ENCODE data around the gene NKX1-2.
A peak's percentile ranks its signal among the peaks of the same experiment; 100 is the strongest.

Gene NKX1-2

DNA sequence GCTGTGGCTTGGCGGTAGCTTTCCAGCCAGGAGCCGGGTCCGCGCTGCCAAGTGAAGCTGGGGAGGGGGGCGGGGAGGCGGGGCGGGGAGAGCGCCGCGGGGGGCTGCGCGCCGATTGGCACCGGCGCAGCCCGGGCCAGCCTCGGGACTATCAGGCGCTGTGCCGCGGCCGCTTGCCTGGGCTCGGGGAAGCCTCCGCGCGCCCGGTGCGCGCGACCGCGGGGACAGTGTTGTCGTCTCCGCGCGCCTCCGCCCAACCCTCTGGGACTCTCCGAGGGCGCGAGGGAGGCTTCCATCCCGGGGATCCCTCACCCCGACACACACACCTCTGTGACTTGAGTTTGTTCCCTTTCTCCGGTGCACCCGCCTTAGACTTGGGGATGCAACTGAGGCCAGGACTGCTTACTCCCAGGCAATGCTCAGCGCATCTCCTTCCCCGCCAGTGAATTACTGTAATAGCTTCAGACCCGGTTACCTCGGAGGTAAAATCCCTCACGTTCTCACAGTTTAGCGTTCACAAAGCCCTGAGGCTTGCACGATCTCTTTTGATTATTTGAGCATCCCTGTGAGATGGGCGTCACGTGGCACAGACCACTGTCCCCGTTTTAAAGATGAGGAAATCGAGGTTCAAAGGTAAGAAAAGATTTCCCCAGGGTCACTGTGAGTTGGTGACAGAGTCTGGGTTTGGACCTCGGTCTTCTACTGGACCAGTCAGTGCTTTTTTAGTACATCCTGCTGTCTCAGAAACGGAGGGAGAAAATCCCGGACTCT lies at the start of gene NKX1-2:
Gene NKX1-2, minus strand, starts transcription at position 24 of the 771 bp plus-strand sequence. CDS start 92 bp downstream, outside the sequence.
- H3K4me3 ChIP-seq (ENCODE audit: low read depth, low read length) = peak within 1 kb of the TSS; percentile 76
- peaks cover 59% of the 10 kb centered on the region for H3K27me3 ChIP-seq (ENCODE audit: control insufficient read depth, insufficient read depth, low read length)
- H3K4me1 ChIP-seq (ENCODE audit: control insufficient read depth, insufficient read depth, low read length) = peaks cover 32% of the 10 kb centered on the region
- peak within 1 kb of the TSS; percentile 37 for H3K9ac ChIP-seq (ENCODE audit: low read depth, low read length)
- no peaks in the 10 kb centered on the region for H3K36me3 ChIP-seq (ENCODE audit: control insufficient read depth, insufficient read depth, low read length)
- no peaks in the 10 kb centered on the region for H3K9me3 ChIP-seq (ENCODE audit: control insufficient read depth, insufficient read depth, low read length)

DNA sequence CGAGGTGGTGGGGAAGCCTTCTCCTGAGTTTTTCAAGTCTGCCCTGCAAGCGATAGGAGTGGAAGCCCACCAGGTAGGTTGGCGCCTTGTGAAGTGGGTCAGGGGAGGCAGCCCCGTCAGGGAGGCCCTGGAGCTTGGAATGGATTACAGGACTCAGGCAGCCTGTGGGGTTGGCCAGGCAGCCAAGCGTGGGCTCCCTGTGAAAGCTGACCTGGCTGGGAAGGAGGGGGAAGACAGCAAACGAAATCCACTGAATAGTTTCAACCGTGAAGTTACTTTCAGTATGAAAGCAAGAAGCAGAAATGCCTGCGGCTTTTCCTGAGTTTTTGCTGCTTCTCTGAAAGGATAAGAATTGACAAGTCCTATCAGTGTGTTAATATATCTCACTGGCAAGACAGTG lies 48.2 kb upstream of the NKX1-2 start:
- Histone ChIP-seq H3K9ac (ENCODE audit: low read depth, low read length) (no peak overlapping the region), H3K36me3 (ENCODE audit: control insufficient read depth, insufficient read depth, low read length) (peaks cover 2% of the 10 kb centered on the region), H3K9me3 (ENCODE audit: control insufficient read depth, insufficient read depth, low read length) (no peaks in the 10 kb centered on the region), H3K27me3 (ENCODE audit: control insufficient read depth, insufficient read depth, low read length) (no peaks in the 10 kb centered on the region), H3K4me3 (ENCODE audit: low read depth, low read length) (no peak overlapping the region), H3K4me1 (ENCODE audit: control insufficient read depth, insufficient read depth, low read length) (no peaks in the 10 kb centered on the region)

DNA sequence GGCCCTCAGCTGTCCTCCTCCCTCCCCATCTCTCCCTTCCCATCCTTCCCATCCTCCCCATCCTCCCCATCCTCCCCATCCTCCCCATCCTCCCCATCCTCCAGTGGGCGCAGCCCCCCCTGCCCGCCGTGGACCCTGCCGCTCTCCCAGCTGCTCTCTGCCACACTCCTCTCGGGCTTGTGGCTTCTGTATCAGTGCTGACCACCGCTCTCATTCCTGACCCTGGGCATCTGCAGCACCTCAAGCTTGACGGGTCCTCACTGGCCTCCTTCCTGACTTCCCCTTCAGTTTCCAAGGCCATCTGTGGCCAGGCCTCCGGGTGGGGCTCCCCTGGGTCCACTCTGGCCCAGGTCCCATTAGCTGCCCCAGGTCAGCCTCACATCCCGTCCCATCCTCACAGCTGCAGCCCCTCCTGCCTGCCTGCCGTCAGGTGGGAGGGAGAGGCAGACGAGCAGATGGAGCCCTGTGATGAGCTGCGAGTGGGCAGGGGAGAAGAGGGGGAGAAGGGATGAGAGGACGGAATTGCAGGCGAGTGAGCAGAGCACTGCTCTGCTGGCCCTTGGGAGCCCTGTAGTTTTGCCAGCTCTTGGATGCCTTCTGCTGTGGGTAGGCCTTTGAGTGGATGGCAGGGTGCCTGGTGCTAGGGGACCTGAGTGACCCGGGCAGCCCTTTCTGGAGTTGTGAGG lies 47.5 kb upstream of the NKX1-2 start:
- peaks cover 2% of the 10 kb centered on the region for H3K36me3 ChIP-seq (ENCODE audit: control insufficient read depth, insufficient read depth, low read length)
- H3K9me3 ChIP-seq (ENCODE audit: control insufficient read depth, insufficient read depth, low read length) = no peaks in the 10 kb centered on the region
- H3K4me1 ChIP-seq (ENCODE audit: control insufficient read depth, insufficient read depth, low read length) = no peaks in the 10 kb centered on the region
- H3K4me3 ChIP-seq (ENCODE audit: low read depth, low read length) = no peak overlapping the region
- H3K9ac ChIP-seq (ENCODE audit: low read depth, low read length) = no peak overlapping the region
- no peaks in the 10 kb centered on the region for H3K27me3 ChIP-seq (ENCODE audit: control insufficient read depth, insufficient read depth, low read length)

DNA sequence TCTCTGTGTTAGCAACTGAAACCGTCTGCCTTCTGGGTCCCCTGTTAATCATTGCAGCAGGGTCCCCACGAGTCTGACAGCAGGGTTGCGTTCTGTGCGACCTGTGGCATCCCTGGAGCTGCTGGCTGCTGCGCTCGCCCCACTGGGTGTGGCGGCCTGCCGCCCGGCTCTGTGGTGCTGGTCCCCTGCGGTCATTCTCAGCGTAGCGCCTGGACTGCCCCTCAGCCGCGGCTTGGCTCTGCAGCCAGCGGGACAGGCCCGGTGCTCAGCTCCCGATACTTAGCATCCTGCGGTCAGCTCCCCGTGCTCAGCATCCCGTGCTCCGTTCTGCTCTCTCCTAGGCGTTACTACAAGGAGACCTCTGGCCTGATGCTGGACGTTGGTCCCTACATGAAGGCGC lies 46.8 kb upstream of the NKX1-2 start:
- no peaks in the 10 kb centered on the region for H3K4me1 ChIP-seq (ENCODE audit: control insufficient read depth, insufficient read depth, low read length)
- H3K36me3 ChIP-seq (ENCODE audit: control insufficient read depth, insufficient read depth, low read length) = peaks cover 2% of the 10 kb centered on the region
- H3K9ac ChIP-seq (ENCODE audit: low read depth, low read length) = no peak overlapping the region
- H3K4me3 ChIP-seq (ENCODE audit: low read depth, low read length) = no peak overlapping the region
- H3K9me3 ChIP-seq (ENCODE audit: control insufficient read depth, insufficient read depth, low read length) = no peaks in the 10 kb centered on the region
- no peaks in the 10 kb centered on the region for H3K27me3 ChIP-seq (ENCODE audit: control insufficient read depth, insufficient read depth, low read length)

DNA sequence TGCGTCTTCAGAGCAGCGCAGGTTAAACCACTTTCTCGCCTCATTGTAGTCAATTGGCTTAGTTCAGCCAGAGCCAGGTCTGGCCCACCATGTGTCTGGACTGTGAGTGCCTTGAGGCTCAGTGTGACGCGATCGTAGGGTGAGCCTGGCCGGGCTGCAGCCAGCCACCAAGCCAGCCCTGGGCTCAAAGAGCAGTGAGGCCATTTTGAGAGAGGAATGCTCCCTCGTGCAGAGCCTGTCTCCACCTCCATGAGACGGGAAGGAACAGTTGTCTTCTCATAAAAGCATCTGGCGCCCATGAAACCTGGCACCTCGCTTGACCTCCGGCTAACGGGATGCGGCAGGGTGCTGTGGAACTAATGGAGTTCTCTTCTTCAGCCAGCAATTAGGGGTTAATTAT lies 46.3 kb upstream of the NKX1-2 start:
- Histone ChIP-seq H3K4me1 (ENCODE audit: control insufficient read depth, insufficient read depth, low read length) (no peaks in the 10 kb centered on the region), H3K4me3 (ENCODE audit: low read depth, low read length) (no peak overlapping the region), H3K9me3 (ENCODE audit: control insufficient read depth, insufficient read depth, low read length) (no peaks in the 10 kb centered on the region), H3K36me3 (ENCODE audit: control insufficient read depth, insufficient read depth, low read length) (peaks cover 2% of the 10 kb centered on the region), H3K27me3 (ENCODE audit: control insufficient read depth, insufficient read depth, low read length) (no peaks in the 10 kb centered on the region), H3K9ac (ENCODE audit: low read depth, low read length) (no peak overlapping the region)

DNA sequence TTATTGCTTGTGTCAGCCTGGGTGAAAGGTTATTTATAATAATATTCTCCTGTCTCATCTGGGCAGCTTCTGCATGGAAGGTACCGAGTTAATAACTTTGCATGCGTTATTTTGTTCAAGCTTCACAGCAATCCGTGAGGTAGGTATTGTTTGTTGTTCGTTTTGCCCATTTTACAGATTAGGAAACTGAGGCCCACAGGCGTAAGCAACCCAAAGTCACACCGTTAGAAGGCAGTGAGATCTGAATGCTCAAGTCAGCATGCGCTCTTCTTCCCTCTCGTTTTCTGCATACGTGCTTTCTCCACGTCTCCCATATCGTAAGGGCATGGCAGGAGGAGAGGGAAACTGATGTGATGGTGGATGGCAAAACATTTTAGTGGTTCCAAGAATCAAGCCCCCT lies 45.9 kb upstream of the NKX1-2 start:
- Histone ChIP-seq H3K4me1 (ENCODE audit: control insufficient read depth, insufficient read depth, low read length) (no peaks in the 10 kb centered on the region), H3K9ac (ENCODE audit: low read depth, low read length) (no peak overlapping the region), H3K9me3 (ENCODE audit: control insufficient read depth, insufficient read depth, low read length) (no peaks in the 10 kb centered on the region), H3K36me3 (ENCODE audit: control insufficient read depth, insufficient read depth, low read length) (peaks cover 2% of the 10 kb centered on the region), H3K27me3 (ENCODE audit: control insufficient read depth, insufficient read depth, low read length) (no peaks in the 10 kb centered on the region), H3K4me3 (ENCODE audit: low read depth, low read length) (no peak overlapping the region)

DNA sequence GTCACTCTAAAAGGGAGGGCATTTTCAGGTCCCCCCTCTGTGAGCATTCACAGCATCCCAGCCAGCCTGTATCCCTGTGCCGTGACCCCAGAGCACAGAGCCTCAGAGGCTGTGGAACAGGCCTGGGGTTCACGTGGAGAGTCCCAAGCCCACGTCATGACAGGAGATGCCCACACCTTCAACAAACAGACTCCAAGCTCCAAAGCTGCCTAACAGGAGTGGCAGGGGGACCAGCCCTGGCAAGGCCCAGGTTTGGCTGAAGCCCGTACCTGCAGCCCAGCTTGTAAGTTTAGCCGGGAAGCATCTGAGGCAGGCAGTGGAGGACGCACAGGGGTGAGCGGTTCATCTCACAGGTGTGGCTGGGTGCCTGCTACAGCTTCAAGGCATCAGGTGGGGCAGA lies 45.3 kb upstream of the NKX1-2 start:
- Histone ChIP-seq H3K9ac (ENCODE audit: low read depth, low read length) (no peak overlapping the region), H3K4me1 (ENCODE audit: control insufficient read depth, insufficient read depth, low read length) (no peaks in the 10 kb centered on the region), H3K9me3 (ENCODE audit: control insufficient read depth, insufficient read depth, low read length) (no peaks in the 10 kb centered on the region), H3K36me3 (ENCODE audit: control insufficient read depth, insufficient read depth, low read length) (peaks cover 2% of the 10 kb centered on the region), H3K27me3 (ENCODE audit: control insufficient read depth, insufficient read depth, low read length) (no peaks in the 10 kb centered on the region), H3K4me3 (ENCODE audit: low read depth, low read length) (no peak overlapping the region)

DNA sequence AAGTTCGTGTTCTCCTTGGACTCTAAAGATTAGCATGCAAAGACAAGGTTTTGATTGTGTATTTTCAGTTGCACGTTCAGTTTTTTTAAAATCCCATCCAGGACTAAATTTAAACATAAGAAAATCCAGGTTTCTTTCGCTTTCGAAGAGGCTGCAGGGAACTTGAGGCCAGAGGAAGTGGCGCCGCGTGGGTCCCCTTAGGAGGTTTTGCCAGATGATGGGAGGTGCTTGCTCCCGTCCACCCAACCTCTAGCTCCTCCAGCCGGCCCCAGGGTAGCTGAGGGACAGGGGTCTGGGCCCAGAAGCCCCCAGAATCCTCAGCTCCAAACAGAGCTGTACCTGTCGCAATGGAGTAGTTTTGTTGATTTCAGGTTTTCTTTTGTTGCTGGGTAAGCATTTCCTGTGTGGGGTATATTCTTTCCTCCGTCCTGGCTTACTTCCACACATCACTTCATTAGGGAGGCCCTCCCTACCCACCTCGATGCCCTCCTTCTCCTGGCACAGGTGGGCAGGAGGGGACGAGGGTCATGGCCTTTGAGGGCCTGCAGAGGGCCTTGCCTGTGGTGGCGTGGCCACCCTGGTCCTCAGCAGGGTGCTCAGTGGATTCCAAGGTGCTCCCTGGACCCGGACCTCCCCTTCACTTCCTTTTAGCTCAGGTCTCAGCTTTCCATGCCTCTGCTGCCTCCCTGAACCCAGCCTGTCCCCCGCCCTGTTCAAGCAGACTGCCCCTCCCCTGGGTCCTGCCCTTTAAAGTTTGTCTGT lies 44.4 kb upstream of the NKX1-2 start:
- no peak overlapping the region for H3K4me3 ChIP-seq (ENCODE audit: low read depth, low read length)
- H3K36me3 ChIP-seq (ENCODE audit: control insufficient read depth, insufficient read depth, low read length) = no peaks in the 10 kb centered on the region
- no peaks in the 10 kb centered on the region for H3K4me1 ChIP-seq (ENCODE audit: control insufficient read depth, insufficient read depth, low read length)
- H3K9ac ChIP-seq (ENCODE audit: low read depth, low read length) = no peak overlapping the region
- no peaks in the 10 kb centered on the region for H3K9me3 ChIP-seq (ENCODE audit: control insufficient read depth, insufficient read depth, low read length)
- H3K27me3 ChIP-seq (ENCODE audit: control insufficient read depth, insufficient read depth, low read length) = no peaks in the 10 kb centered on the region

DNA sequence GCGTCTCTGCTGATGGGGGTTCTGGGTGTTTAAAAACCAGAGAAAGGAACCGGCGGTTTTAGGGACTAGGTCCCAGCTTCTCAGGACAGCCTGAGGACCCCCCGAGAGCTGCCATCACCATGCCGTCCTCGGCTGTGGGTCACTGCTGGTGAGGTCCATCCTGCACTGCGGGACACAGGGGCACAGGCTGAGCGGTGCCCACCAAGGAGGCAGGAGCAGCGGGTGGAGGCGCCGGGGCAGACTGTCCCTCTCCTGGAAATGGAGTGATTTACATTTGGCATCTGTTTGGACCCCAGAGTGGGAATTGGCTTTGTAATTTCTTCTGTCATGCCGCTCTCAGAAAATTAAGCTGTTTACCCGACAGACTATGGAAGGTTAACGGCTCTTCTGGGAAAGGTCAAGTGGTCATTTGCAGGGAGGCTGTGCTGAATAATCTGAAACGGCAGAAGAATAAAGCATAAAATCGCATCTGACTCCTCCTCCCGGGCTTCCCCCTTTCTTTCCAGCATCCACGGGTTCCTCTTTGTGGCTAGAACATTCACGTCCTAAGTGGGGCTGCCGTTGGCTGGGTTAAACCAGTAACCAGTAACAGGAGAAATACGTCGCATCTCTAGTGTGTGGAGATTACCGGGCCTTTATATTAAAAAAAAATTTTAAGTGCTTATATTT lies 43.5 kb upstream of the NKX1-2 start:
- Histone ChIP-seq H3K36me3 (ENCODE audit: control insufficient read depth, insufficient read depth, low read length) (no peaks in the 10 kb centered on the region), H3K9me3 (ENCODE audit: control insufficient read depth, insufficient read depth, low read length) (no peaks in the 10 kb centered on the region), H3K27me3 (ENCODE audit: control insufficient read depth, insufficient read depth, low read length) (no peaks in the 10 kb centered on the region), H3K9ac (ENCODE audit: low read depth, low read length) (no peak overlapping the region), H3K4me1 (ENCODE audit: control insufficient read depth, insufficient read depth, low read length) (no peaks in the 10 kb centered on the region), H3K4me3 (ENCODE audit: low read depth, low read length) (no peak overlapping the region)

DNA sequence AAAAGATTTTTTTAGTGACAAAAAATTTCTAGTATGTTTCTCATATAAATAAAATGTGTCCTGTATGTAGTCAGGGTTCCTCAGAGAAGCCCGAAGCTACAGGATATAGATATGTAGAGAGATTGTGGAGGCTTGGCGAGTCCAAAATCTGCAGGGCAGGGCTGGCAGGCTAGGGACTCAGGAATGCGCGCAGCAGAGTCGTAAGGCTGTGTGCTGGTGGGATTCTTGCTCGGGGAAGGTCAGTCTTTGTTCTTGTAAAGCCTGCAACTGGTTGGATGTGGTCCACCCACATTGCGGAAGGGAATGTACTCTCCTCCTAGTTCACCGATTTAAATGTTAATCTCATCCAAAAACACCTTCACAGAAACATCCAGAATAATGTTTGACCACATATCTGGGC lies 42.4 kb upstream of the NKX1-2 start:
- no peaks in the 10 kb centered on the region for H3K27me3 ChIP-seq (ENCODE audit: control insufficient read depth, insufficient read depth, low read length)
- no peak overlapping the region for H3K4me3 ChIP-seq (ENCODE audit: low read depth, low read length)
- no peak overlapping the region for H3K9ac ChIP-seq (ENCODE audit: low read depth, low read length)
- H3K4me1 ChIP-seq (ENCODE audit: control insufficient read depth, insufficient read depth, low read length) = no peaks in the 10 kb centered on the region
- no peaks in the 10 kb centered on the region for H3K36me3 ChIP-seq (ENCODE audit: control insufficient read depth, insufficient read depth, low read length)
- H3K9me3 ChIP-seq (ENCODE audit: control insufficient read depth, insufficient read depth, low read length) = no peaks in the 10 kb centered on the region

DNA sequence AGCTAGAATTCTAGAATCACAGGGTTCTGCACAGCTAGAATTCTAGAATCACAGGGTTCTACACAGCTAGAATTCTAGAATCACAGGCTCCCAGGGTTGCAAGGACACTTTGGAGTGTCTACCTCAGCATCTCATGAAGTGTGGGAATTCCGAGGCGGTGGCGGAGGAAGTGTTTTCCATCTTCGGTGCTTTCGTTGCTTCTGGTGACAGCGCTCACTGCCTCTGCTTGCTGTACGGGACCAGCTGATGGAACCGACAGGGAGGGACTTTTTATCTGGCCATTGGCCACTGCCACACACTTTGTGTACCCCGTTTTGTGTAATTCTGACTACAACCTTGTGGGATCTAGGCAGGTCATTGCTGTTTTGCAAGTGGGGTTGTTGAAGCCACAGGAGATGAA lies 41.3 kb upstream of the NKX1-2 start:
- Histone ChIP-seq H3K36me3 (ENCODE audit: control insufficient read depth, insufficient read depth, low read length) (no peaks in the 10 kb centered on the region), H3K9me3 (ENCODE audit: control insufficient read depth, insufficient read depth, low read length) (no peaks in the 10 kb centered on the region), H3K4me3 (ENCODE audit: low read depth, low read length) (no peak overlapping the region), H3K4me1 (ENCODE audit: control insufficient read depth, insufficient read depth, low read length) (no peaks in the 10 kb centered on the region), H3K9ac (ENCODE audit: low read depth, low read length) (no peak overlapping the region), H3K27me3 (ENCODE audit: control insufficient read depth, insufficient read depth, low read length) (no peaks in the 10 kb centered on the region)
